T-helper 1 cell treated with Interleukin-12 subunit alpha and Interleukin-12 subunit beta and Interleukin-4 antibody, amounts not matched to agents 30 ng/mL and 1 ng/mL, for 36 hours (primary cell): Measurements from ENCODE around the gene KCNQ4. TPM values are rescaled to one million over a fixed set of nuclear protein-coding genes. Genes with fewer than 3 reads are reported as not detected.

Source experiments
- intact Hi-C: fragments of 100-400 bp; cut with micrococcal nuclease; formaldehyde crosslinking; loops from one replicate; pipeline ENCODE4 v1.15.1; 2024
- total RNA-seq: library from RNA; stranded (reverse); gene quantifications from 2 replicates; pipeline ENCODE4 v1.2.3, GENCODE V29; 2022

KCNQ4 gene
- total RNA-seq = 0.88 and 1.0 TPM in 2 replicates

DNA sequence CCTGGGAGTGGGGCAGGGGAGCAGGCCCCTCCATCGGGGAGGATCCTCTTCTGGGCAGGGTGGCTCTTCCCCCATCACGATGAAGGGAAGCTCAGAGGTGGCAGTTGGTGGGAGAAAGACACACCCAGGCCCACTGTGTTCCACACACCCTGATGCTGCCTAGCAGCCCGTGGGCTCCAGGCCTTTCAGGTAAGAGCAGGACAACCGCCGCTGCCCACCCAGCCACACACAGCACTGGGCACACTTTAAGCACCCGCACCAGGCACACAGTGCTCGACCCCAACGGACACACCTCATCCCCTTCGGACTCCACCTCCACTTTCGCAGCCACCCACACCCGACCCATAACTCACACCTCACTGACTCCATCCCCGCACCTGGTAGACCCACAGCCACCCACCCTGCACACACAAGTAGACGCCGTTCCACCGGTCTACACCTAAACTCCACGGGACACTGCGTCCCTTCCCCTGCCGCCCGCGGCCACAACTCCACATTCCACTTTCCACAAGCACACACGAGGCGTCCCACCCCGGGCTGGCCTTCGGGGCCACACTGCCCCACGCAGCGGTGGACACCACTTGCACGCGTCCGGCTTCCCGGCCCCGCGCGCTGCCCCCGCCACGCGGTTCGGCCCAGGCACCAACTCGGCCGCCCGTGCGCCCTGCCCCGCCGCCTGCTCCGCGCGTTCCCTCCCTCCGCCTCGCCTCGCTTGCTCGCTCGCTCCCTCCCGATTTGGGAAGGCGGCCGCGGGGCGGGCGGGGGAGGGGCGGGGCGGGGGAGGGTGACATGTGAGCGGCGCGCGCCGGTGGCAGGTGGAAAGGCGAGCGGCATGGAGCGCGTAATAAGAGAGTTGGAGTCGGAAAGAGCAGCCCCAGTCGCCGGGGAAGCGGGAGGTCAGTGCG, at the start of gene KCNQ4:
KCNQ4 (plus strand) TSS at position 787 of the 905 bp plus-strand sequence. CDS start 307 bp downstream, outside the sequence.
- intact Hi-C loops = loop anchor here (1.0 to 2.0 kb wide), 2 partner anchors 12 to 20 kb away; no protein-coding TSS in a partner anchor

DNA sequence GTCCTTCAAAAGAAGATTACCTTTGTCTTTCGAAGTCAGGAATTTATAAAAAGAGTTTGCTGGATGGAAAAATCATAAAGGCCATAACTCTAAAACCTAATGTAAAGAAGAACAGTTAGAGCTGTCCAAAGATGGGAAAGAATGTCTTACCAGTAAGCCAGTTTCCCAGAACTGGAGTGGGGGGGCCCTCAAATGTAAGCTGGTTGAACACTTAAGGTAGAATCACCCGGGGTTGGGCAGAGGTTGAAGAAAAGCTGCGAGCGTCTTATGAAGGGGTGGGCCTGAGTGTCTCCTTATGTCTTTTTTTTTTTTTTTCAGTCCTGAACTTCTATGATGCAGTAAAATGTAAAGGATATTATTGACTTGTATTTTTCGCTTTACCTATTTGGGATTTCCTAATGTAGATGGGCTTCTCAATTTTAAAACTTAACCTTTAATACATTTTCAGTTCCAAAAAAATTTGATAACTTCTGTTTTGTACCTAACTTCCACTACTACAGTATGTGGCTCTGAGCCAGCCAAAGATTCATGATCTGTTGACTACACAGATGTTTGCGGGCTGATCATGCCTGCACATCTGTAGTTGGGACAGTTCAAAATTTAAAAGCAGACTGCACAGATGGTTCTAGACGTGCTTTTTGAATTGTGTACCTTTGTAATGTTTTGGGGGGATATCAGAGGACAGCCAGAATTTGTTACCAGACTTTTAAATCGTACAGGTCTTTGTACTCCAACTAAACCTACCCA, 48.5 kb upstream of the KCNQ4 start:
- intact Hi-C loops = no loop called here

DNA sequence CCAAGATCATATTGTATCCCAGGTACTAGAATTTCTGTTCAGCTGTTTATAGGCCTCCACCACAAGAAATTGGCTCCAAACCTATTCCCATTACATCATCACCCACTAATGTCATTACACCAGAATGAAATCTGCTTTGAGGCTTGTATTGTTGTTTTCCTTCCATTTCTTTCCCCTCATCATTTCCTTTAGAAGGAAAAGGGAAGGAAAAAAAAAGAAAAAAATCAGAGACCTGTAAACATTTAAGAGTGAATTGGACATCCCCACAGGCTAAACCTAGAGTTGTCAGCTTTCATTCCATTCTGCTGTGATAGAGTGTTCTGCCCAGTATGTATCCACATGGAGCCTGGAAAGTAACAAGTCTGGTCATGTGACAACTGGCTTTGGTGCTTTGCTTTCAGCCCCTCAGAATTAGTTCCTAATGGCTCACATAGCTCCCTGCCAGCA, 47.5 kb upstream of the KCNQ4 start:
- intact Hi-C loops = no loop called here

DNA sequence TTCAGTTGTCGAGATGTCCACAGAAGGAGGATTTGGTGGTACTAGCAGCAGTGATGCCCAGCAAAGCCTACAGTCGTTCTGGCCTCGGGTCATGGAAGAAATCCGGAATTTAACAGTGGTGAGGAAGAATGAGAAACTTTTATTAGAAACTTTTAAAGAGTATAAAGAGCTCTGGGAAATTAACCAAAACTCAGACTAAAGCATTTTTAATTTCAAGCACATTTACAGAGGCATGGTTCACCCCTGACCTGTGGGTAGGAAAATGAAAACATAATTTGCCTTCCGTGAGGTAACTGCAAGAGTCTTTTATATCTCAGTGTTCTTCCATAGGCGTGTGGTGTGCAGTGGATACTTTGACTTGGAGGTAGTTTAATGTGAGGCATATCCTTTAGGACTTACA, 44.8 kb upstream of the KCNQ4 start:
- intact Hi-C loops = no loop called here

DNA sequence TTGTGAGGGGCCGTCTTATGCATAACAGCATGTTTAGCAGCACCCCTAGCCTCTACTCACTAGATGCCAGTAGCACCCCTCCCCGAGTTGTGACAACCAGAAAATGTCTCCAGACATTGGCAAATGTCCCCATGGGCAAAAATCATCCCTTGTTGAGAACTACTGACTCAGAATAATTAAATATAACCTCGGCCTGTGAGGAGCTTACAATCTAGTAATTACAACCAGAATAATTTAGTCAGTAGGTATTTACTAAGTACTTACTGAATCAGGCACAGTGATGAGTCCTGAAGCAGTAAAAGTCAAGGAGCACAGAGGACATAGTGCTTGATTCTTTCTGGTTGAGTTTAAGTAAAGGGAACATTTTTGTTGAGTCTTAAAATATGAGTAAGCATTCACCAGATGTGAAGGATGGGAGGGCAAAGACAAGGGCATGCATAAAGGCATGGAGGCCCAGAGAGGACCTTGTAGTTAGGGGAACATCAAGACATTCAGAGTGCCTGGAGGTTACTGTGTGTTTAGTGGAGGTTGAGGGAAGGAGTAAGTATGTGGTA, 44.1 kb upstream of the KCNQ4 start:
- intact Hi-C loops = no loop called here

DNA sequence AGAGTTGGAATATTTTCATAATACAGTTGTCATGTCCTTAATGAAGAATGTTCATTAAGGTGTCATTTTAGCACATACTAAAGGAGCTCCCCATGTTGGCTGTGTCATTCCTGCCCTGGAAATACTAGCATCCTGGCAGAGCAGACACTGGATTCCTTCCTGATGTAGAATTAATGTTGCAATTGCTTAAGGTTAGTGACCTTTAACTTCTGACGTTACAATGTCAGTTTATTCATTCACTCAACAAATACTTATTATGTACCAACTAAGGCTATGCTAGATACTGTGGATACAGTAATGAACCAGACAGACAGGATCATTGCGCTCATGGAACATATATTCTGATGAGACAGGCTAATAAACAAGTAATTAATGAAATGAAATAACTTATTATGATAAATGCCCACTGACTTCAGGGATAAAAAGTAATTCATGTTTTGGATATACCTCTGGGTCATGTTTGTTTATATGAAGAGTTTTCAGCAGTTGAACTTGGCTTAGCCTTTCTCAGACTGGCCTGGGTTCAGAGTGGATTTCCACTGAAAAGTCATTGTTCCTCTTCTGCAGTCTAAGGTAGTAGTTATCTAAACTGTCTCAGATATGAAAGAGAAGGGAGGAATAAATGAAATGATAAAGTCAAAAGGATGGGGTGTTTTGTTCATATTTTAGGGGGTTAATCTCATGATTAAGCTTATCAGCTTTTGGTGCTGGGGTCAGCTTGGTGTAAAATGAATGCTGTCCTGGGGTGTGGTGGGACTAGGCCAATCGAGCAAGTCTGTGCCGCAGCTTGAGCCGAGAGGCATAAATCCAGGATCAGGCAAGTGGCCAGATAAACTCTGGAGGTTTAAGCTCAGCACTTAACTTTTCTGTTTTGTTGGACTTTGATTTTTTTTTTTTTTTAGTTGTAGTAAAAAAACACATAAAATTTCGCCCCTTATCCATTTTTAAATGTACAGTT, 43.3 kb upstream of the KCNQ4 start:
- intact Hi-C loops = no loop called here

DNA sequence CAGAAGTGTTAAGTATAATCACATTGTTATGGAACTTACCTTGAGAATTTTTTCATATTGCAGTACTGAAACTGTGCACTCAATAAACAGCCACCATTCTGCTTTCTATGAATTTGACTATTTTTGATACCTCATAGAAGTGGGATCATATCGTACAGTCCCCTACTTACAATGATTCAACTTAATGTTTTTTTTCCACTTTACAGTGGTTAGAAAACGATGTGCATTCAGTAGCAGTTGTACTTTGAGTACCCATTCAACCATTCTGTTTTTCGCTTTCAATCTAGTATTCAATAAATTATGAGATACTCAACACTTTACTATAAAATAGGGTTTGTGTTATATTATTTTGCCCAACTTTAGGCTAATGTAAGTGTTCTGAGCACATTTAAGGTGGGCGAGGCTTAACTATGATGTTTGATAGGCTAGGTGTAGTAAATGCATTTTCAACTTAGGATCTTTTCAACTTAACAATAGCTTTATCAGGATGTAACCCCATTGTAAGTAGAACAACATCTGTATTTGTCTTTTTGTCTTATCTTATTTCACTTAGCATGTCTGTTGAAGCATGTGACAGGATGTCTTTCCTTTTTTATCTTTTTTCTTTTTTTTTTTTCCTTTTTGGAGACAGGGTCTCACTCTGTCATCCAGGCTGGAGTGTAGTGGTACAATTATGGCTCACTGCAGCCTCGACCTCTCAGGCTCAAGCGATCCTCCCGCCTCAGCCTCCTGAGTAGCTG, 42.4 kb upstream of the KCNQ4 start:
- intact Hi-C loops = no loop called here

DNA sequence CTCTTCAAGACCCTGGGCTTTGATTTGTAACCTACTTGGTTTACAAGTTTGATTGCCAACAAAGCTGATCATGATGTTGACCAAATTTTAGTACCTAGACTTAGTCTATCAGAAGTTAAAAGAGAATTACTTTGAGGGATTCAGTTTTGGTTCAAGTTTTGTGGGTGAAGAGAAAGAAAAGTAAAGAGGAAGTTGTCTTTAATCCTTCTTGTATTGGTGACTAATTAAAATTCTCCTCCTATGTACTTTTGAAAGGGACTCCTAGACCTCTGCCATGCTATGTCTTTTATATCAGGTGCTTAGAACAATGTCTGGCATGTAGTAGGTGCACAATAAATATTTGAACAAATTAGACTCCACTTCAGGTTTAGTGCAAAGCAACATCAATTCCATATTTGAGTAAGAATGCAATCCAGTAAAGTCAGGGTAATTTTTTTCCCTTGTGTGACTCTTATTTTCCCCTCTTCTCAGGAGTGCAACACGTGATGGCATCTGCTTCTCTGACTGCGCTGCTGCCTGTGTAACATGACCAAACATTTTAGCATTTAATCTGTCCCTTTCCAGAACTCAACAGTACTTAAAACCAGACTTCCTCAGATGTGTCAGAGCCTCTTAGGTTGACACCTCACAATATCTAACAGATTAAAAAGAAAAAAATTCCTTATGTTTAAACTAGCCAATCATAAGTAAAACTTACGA, 41.1 kb upstream of the KCNQ4 start:
- intact Hi-C loops = no loop called here

DNA sequence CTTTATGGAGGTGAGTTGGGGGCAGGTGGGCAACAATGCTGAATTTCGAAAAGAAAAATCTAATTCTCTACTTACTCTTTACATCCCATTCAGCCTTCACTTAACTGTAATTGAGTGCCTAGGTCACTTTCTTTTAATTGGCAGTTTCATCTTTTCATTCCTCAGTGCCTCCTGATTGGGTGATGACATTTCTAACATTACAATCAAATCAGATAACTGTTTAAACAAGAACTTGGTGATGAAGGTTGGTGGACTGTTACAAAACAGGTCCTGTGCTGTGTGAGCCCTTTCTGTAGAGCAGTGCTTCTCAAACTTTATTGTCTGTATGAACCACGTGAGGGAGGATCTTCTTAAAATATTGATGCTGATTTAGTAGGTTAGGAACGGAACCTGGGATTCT, 40.1 kb upstream of the KCNQ4 start:
- intact Hi-C loops = no loop called here

DNA sequence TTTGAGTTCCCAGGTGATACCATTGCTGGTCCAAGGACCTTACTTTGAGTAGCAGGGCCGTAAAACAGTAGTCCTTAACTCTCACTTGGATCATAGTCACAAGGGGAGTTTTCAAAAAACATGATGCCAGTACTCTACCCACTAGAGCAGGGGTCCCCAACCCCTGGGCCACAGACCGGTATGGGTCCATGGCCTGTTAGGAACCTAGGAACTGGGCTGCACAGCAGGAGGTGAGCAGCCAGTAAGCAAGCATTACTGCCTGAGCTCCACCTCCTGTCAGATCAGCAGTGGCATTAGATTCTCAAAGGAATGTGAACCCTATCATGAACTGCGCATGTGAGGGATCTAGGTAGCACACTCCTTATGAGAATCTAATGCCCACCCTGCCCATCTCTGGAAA, 39.7 kb upstream of the KCNQ4 start:
- intact Hi-C loops = no loop called here

DNA sequence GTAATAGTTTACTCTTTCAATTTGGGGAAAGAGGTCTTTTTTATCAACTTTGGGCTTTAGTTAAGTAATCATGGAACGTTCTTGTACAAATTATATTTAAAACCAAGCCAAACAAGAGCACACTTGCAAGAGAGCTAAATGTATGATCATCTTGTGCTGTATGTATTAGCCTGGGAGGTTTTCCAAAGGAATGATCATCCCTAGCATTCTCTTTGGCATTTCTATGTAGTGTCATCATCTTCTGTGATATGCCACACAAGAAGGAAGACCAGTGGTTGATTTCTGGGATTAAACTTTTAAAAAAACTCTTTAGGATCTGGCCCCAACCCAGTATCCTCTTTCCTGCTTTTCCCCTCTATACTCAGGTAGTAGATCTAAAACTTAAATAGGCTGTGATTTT, 38.4 kb upstream of the KCNQ4 start:
- intact Hi-C loops = no loop called here

DNA sequence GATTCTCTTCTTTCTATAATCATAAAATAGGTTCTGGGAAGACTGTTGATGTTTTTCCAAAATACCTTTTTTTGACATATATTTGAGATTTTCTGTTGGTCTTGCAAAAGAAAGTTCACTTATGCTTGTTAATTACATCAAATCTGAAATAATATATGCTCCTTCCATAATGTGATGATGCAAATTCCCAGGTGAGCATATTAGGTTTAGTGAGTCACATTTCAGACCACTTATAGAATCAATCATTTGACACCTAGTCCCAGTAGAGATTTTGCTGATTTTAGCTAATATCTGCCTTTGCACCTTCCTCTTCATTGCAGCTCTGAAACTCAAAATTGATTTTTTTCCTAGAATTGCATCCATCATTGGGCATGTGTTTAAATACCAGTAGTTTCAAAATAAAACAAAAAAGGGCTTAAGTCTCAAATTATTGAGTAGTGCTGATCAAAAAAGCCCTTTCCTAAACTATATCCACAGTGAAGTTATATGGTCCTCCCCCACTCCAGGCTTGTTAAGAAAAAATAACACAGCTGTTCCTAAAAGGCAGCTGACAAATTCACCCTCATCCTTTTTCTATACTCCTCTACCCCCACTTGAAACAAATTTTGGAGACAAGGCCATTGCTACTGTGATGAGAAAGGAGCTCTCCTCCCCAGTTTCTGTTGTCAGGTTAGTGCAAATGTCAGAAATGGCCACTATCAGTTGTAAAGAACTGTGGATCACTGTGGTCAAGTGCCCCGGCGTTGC, 37.1 kb upstream of the KCNQ4 start:
- intact Hi-C loops = no loop called here

DNA sequence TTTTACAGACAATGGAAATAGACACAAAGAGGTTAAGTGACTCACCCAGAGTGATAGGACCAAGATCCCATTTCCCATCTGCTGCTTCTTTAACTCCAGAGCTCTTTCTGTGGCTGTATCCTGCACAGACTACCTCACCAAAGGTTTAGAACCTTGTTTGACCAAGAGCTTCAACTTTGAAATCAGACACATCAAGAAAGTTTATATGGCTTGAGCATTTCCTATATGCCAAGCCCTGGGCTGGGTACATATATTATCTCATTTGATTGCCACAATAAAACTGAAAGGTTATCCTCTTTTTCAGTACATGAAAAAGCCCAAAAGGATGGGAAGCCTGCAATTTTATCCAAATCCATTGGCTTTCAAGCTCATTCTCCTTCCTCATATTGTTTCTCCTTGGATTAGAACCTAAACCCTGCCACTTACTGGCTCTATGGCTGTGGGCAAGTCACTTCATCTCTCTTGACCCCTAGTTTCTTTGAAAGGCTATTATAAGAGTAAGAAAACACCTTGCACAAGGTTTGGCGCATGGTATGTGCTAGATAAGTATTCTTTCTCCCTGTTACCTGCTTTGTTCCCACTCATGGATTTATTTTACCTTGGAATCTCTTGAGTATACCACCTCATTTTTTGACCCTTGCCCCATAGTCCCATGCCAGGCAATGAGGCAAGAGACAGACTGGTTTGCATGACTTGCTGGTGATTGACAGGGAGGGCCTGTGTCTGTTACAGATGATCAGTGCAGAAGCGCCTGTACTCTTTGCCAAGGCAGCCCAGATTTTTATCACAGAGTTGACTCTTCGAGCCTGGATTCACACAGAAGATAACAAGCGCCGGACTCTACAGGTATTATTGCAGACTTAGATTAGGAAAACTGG, 34.5 kb upstream of the KCNQ4 start:
- intact Hi-C loops = no loop called here

DNA sequence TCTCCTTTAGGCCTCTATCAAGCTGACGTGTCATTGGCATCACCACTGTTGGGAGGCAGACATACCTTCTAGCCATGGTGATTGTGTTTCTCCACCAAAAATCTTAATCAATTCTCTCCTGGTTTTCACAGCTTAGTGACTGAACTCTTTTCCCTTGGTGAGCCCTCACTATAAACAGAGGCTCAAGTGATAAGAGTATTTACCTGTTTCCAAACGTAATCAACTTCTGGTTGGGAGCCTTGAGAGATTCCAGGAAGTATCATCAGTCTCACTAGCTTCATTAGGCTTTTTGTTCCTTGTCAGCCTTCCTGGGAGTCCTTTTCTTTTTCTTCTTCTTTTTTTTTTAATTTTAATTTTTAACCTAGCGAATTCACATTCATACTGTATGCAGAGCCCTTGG, 33.8 kb upstream of the KCNQ4 start:
- intact Hi-C loops = no loop called here

DNA sequence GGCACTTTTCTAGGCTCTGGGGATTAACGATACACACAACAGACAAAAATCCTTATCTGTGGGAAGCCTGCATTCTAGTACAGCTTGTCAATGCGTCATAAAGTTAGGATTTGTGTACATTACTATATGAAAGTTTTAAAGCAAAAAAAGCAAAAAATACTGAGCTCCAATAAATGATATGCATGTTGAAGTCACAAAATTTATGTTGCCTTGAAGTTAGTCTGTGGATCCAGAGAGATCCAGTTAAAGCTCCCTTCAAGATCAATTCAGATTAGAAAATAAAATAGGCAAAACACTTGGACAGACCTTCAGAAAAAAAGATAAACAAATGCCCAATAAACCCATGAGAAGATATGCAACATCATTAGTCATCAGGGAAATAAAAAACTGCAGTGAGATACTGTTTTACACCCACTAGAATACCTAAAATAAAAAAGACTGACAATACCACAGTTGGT, 33.1 kb upstream of the KCNQ4 start:
- intact Hi-C loops = no loop called here

DNA sequence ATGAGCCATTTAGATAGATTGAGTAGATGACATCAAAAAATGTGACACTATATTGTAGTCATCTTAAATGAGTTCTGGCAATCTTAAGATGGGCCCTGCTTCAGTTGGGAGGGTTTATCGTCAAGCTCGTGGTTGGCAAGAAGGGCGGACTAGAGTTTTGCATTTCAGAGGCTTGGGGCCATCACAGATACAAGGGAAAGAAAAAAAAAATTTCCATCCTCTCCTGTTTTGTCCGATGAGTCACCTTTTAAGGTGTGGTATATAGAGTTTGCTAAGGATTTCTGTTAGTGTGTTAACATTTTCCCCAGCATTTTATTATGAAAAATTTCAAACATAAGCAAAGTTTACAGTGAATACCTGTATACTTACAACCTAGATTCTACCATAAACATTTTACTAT, 31.8 kb upstream of the KCNQ4 start:
- intact Hi-C loops = no loop called here

DNA sequence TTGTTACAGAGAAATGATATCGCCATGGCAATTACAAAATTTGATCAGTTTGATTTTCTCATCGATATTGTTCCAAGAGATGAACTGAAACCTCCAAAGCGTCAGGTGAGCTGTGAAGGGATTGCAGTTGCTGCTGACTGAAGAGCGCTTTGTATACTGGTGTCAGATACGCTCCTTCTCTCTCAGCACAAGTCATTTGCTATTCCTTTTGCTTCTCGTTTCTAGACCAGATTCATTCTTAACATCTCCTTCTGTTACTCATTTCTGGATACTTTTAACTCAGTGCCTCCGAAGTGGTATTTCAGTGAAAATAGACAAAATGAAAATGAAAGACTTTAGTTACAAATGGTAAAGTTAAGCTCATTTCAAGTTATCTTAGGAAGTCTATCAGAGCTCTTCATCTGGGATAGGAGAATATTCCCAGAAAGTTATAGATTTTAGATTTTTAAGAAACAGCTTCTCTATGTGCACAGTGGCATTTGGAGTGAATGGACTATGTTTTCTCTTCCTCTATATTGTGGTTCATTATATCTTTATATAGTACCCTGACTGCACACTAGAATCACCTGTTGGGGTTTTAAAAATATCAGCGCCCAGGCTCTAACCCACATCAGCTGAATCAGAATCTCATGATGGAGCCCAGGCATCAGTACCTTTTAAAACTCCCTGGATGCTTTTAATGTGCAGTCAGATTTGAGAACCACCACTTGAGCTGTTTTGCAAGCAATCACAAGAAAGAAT, 30.3 kb upstream of the KCNQ4 start:
- intact Hi-C loops = no loop called here
